GM12872 (cell line): Measurements from ENCODE around the gene CCDC82.

Source experiments
- TF ChIP-seq, protein P1 (sequence below): IDR thresholded peaks from 3 replicates; pipeline ENCODE4 v1.5.1; 2011; ENCODE audit warnings: low read depth, mild to moderate bottlenecking, low read length, moderate library complexity; ENCODE audit not compliant: insufficient read depth

The CCDC82 gene

DNA sequence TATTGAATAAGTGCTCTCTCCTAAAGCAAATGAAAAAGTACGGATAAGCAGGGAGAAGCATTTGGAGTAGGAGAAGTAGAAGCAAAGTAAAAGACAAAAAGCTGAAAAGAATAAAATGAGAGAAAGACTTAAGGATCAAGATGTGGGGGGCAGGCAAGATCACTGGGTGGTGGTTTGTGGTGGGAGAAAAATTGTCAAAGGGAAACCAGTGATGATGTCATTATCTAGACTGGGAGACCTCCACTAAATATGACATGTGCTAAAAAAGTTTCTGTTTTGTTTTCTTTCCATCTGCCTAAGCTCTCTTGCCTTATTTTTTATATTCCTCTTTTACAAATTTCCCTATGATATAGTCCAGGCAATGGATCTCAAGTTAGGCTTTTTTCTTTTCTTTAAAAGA lies 31.9 kb downstream of the CCDC82 start:
- TF ChIP-seq, protein P1, sequence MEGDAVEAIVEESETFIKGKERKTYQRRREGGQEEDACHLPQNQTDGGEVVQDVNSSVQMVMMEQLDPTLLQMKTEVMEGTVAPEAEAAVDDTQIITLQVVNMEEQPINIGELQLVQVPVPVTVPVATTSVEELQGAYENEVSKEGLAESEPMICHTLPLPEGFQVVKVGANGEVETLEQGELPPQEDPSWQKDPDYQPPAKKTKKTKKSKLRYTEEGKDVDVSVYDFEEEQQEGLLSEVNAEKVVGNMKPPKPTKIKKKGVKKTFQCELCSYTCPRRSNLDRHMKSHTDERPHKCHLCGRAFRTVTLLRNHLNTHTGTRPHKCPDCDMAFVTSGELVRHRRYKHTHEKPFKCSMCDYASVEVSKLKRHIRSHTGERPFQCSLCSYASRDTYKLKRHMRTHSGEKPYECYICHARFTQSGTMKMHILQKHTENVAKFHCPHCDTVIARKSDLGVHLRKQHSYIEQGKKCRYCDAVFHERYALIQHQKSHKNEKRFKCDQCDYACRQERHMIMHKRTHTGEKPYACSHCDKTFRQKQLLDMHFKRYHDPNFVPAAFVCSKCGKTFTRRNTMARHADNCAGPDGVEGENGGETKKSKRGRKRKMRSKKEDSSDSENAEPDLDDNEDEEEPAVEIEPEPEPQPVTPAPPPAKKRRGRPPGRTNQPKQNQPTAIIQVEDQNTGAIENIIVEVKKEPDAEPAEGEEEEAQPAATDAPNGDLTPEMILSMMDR, result no peak

DNA sequence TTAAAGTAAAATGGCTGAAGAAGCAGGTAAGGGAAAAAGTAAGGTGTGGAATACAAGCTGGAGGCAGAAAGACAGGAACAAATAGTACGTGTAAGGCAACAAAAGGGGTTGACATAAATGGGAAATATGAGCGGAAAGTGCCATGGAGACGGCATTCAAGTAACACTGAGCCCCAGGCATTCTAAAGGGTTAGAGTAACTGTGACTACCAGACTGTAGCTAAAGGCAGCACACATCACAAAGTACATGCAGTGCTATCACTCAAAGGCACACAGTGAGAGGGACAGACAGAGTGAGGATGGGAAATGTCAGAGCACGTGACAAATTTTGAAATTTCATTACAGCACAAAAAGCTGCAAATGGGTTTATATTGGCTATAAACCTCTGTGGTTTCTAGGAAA lies 32.9 kb downstream of the CCDC82 start:
- TF ChIP-seq, protein P1, result no peak

DNA sequence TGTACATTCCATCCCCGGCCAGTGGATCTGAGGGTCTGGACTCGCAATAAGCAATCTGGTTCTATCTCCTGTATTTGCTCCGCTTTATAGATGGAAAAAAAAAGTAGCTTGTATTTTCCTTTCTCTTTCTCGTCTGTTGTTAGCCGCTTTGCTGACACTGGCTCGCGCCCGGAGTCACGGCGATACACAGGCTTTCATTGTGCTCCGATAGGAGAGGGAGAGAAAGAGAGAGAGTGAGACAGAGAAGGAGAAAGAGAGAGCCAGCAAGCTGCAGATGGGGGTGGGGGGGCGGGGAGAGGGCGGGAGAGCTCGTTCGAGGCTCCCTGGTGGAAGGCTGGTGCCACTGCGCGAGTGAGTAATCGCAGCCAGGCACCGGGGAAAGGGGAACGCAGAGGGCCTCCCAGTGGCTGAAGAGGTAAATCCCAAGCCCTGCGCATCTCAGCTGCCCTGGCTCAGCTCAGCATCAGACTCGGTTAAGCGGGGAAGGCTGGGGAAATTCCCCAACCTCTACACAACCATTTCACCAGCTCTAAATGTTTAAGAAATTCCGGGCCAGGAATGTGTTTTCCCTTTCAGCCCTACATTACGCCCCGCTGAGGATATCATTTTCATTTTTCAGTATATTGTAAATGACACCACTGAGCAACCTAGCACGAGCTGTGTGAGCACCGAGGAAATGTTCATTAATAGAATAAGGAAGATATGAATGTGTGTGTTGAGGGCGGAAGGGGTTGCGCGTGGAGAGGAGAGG lies 46.6 kb downstream of the CCDC82 start, which contains the start of gene MAML2:
MAML2 (minus strand) TSS at position 235 of the 751 bp plus-strand sequence. CDS start 1,300 bp downstream, outside the sequence.
- TF ChIP-seq, protein P1, result peak; percentile 92

DNA sequence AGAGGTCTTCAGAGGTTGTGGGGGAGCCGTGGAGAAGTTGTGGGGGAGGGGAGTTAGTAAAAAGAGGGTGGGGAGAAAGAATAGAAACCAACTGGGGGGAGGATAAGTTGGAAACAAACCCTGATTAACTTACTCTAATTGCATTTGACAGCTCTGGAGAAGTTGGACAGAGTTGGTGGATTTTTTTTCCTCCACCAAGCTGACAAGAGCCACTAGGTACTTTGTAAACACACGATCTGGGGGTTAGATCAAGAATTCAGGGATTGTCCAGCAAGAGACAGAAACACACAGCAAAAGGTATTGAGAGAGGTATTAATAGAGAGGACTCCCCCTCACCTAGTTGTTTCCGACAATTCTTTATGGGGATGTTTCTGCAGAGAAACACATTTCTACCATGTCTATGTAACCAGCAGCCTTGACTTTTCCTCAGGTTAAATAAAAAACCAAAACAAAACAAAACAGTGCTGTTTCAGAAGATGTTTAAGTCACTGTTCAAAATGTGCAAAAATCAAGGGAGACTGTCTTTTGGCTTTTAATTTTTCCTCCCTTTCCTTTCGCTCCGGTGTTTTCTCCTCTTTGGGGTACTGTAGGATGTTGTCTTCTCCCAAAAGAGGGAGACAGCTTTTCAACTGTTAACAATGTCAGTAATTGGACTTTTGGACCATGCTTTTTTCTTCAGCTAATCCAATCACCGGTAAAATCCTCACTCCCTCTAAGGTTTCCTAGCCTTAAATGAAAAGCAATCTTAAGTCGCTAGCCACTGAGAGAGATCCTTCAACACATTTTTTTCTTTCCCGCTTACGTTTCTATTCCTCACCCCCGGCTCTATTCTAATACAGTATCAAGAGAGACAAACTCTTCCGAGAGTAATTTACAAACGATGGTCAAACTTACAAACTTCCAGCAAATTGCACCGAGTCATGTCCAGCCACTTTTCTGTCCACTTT lies 47.4 kb downstream of the CCDC82 start:
- TF ChIP-seq, protein P1, result no peak

DNA sequence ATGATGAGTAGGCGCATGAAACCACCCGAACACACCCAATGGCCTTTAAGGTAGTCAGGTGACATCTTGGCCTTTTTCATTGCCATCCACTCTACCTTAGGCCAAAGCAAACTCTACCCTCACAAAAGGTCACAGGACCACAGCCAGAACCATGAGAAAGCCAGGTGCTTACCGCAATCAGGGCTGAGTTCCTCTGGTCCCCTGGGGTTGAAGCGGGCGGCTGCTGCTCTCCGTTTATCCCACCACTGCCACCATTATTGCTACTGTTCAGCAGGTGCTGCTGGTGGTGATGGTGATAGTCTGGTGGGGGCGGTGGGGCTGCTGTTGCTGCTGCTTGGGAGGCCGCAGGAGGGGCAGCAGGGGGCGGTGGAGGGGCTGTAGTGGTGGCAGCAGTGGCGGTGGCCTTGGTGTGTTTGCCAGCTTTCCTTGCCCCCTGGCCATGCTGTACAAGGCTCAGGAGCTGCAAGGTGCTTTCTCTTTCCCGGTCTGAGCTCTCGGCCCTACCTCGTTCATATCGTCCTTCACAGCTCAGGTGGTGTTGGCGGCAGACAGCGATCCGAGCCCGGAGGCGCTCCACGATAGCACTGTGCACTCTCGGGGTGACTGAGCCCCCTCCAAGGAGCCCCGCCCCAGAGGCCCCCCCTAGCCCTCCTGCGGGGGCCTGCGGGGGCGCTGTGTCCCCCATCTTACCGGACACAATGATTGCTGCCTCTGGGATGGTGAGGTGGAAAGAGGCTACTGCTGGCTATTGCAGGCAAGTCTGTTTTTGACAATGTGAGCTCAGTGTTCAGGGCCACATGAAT lies 48.3 kb downstream of the CCDC82 start:
- TF ChIP-seq, protein P1, result peak; percentile 68

DNA sequence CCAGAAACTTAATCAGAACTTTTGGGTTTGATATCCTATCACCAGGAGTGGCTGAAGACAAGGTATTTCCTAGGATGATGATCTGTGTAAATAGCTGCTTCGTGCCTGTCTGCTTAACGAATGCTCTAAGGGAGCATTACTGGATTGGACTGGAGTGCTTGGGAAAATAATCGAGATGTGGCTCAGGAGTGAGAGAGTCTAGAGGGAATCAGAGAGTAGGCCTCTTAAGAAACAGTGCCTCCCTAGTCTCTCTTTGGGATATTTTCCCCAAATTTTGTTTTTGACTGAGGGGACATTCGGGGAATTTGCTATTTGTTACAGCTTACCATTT lies 49.2 kb downstream of the CCDC82 start:
- TF ChIP-seq, protein P1, result no peak
